HG03469 (cell line): Measurements from ENCODE around the gene CLCN4.

Source experiments
- ATAC-seq: cut with Tn5 transposase; IDR thresholded peaks from one replicate; pipeline ENCODE4 v1.9.1; 2021; ENCODE audit warnings: mild to moderate bottlenecking, moderate library complexity, moderate number of reproducible peaks; ENCODE audit not compliant: unreplicated experiment

Gene CLCN4

GRCh38 chrX:10156199-10157031, at the start of gene CLCN4:
Gene CLCN4 (plus strand): TSS chrX:10156975. CDS start chrX:10185033, 28,058 bp downstream.
- peak; percentile 62 for ATAC-seq

DNA sequence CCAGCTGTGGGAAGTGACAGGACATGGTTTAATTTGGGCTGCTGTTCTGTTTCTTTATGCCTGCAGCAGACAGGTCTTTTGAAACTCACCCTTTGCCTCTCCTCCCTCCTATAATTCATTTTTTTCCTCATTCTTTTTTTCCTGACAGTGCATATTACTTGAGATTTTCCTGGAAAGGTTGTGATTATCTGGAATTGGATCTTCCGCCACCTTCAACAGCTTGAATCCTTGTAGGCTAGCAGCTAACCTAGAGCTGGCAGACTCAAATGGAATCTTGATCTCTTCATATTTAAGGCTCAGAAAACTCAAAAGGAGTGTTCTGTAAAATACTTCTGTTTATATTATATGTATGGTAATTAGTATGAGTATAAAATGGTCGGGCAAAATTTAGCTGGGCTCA, 49.3 kb upstream of the CLCN4 start:
- no peak for ATAC-seq

DNA sequence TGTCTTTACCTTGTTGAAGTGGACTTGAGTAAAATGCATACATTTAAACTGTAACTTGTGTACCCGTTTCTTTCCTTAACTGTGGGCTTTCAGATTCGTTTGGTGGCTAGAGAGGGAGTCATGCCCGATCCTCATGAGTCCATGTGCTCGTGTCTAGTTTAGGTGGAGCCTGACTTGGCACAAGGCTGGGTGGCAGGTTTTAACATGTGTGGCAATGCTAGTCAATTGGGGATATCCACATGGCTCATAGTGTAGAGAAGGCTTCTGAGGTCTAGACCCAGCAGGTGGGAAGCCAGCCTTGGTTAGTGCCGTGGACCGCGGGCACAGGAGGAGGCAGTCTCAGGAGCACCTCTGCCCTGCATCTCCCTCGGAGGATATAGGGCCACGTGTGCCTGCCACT, 48.5 kb upstream of the CLCN4 start:
- no peak for ATAC-seq

- no peak for ATAC-seq
These were observed 47.1 kb upstream of the CLCN4 start for GRCh38 chrX:10109695-10110094.

- no peak for ATAC-seq
These were observed 46.3 kb upstream of the CLCN4 start for GRCh38 chrX:10110316-10110935.

DNA sequence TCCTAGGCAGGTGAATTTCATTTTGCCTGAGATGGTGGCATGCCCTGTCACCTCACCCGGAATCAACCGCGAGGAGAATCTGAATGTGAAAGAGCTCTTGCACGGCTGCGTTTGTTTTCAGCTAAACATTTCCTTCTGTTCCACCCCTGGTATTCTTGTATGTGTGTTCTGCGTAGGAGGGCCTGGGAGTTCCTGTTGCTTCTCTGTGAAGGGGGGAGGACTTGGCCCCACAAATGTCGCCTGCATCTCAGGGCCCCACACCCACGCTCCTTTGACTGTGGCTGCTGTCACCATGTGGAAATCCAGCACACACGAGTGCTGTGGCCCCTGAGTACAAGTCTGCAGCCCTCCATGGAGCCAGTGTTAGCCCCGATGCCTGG, 45.8 kb upstream of the CLCN4 start:
- peak; percentile 24 for ATAC-seq

- ATAC-seq = peak; percentile 32
These were observed 45.2 kb upstream of the CLCN4 start for GRCh38 chrX:10111364-10112148.

DNA sequence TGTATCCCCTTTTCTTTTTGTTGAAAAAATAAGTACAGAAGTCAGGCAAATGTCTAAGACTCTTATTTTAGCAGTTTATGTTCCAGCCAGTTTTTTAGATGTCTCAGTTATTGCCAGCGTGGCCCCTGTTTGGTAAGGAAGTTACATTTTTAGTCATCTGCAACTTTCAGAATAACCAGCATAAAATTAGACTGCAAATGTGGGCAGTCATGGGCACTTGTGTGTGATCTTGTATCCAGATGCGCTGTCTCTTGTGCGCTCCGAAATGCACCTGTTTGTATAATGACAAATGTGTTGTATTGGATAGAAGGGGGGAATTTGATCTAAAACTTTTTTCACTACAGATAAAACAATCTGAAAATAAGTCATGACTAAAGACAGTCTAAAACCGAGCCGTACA, 44.3 kb upstream of the CLCN4 start:
- ATAC-seq = peak; percentile 37

DNA sequence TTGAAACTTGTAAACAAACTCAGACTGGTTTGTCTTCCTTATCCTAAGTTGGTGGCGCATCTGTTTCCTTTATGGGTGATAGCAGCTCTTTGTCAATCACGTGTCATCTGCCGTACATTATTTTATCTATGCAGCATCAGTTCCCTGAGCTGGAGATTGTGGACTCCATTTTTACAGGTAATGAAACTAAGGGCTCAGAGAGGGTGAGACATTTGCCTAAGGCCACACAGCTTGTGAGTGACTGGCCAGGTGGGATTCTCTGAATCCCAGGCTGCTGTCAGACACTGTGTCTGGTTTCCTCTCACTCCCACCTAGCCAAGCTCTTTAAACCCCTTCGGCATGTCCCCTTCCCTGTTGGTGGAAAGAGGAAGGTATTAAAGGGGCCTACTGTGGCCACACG, 41.7 kb upstream of the CLCN4 start:
- no peak for ATAC-seq

DNA sequence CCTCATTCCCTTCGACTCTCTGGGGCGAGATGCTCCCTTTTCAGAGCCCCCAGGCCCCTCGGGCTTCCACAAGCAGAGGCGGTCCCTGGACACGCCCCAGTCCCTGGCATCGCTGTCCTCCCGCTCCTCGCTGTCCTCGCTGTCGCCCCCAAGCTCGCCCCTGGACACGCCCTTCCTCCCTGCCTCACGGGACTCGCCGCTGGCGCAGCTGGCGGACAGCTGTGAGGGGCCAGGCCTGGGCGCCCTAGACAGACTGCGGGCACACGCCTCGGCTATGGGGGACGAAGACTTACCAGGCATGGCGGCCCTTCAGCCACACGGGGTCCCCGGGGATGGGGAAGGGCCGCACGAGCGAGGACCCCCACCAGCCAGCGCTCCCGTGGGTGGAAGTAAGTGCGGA, 39.5 kb upstream of the CLCN4 start:
- no peak for ATAC-seq

DNA sequence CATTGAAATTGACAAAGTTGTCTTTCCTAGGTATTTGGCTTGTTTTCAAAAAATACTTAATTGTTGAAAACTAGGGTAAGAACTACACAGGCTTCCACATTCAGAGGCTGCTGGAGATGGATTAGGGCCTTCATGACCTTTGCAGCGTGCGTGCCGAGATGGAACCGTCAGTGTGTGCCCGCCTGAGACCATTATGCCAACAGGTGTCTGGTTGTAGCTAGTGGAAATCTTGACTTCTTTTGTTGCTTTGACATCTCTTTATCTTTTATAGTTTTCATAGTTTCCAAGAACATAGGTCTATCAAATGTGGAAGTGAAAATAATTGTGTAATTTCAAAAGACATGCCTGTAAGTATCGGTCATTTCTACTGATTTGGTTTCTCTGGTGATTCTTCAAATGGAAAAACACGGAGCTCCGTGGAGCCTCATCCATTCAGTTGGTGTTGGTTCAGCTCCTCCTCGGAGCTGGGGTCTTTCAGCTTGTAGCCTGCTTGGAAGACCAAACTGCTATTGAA, 38.9 kb upstream of the CLCN4 start:
- ATAC-seq = no peak

- no peak for ATAC-seq
These were observed 38.2 kb upstream of the CLCN4 start for GRCh38 chrX:10118530-10118929.

DNA sequence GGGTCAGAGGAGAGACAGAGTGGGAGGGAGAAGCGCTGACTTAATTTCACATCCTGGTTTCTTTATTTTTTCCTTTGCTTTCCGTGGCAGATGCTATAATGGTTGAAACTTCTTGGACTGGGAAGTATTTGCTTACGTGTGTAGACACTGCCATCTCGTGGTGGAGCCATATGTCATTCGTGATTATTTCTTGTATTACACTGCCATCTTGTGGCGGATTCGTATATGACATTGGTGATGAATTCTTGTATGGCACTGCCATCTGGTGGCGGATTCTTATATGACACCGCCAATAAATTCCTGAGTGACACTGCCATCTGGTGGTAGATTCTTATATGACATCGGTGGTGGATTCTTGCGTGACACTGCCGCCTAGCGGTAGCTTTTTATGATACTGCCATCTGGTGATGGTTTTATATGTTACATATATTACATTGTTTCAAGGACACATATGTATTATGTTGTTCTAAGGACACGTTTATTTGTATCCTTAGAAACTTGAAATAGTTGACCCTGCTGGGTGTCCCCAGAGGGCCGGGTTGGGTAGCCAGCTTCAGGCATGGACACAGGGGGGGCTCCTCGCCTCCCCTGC, 37.3 kb upstream of the CLCN4 start:
- ATAC-seq = no peak

- no peak for ATAC-seq
These were observed 36.4 kb upstream of the CLCN4 start for GRCh38 chrX:10120331-10120730.

GRCh38 chrX:10120828-10121227, 35.9 kb upstream of the CLCN4 start:
- ATAC-seq = no peak

GRCh38 chrX:10121787-10122186, 35.0 kb upstream of the CLCN4 start:
- ATAC-seq = peak; percentile 73

DNA sequence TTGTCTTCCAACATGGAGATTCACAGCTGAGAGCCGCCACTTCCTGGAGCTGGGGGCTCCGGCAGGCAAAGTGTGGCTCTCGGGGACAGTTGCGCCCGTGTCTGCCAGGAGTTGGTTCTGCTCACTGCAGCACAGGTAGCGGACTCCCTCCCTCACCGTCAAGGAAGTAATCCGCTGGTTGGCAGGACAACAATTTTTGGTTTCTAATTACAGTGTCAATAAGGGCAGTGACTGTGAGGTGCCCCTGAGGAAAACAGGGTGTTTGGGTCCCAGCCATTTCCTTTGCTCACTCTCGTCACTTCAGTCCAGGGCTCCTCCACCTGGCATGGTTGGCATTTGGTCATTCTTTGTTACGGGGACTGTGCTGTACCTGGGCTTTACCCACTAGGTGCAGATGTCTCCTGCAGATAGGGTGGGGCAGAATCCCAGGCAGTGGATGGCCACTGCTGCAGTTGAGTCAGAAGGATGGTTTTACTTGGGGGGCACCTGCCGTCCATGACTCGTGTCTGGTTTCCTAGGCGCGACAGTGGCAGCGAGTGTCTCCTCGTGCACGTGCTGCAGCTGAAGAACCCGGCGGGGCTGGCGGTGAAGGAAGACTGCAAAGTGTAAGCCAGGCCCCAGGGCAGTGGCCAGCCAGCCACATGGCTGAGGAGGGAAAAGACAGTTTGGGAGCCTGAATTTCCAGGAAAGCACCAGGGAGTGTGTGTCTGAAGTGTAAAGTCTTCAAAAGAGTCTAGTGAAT, 32.1 kb upstream of the CLCN4 start:
- no peak for ATAC-seq

GRCh38 chrX:10125248-10125615, 31.5 kb upstream of the CLCN4 start:
- ATAC-seq = no peak

DNA sequence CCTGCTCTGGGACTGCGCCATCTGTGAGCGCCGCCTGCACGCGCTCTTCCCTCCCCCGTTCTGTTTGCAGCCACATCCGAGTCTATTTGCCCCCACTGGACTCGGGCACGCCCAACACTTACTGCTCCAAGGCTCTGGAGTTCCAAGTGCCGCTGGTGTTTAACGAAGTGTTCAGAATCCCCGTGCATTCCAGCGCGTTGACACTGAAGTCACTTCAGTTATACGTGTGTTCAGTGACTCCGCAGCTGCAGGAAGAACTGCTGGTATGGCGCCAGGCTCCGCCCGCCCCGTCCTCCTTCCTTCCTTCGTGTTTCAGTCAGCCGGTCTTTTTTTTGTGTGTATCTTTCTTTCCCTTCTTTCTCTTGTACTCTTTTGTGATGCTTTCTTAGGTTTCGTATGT, 30.7 kb upstream of the CLCN4 start:
- no peak for ATAC-seq

DNA sequence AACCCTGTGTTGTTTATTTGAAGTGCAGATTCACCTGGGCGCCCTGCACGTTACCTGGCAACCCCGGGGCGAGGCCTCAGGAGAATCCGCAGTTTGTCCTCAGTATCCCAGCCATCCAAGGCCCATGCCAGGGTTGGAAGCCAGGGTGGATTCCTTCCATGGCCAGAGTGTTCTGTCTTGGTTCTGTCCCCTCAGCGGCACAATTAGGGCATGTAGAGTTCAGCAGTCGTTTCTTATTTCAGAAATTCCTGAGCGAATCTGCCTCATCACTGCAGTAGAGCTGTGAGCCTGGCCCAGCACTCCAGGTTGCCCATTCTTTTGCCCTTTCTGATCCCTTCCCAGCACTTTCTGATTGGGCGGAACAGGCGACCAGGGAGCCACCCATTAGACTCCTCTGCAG, 29.9 kb upstream of the CLCN4 start:
- no peak for ATAC-seq

- no peak for ATAC-seq
These were observed 28.4 kb upstream of the CLCN4 start for GRCh38 chrX:10128386-10128785.
